HG03066 (cell line): ENCODE data around the gene AGTRAP.

ENCODE experiments used
- ATAC-seq: cut with Tn5 transposase; IDR thresholded peaks from one replicate; pipeline ENCODE4 v1.9.1; 2021; ENCODE audit warnings: low read depth; ENCODE audit not compliant: unreplicated experiment

The AGTRAP gene

GRCh38 chr1:11795238-11795890, 59.4 kb downstream of the AGTRAP start:
- ATAC-seq, result no peak

GRCh38 chr1:11796036-11796828, 60.3 kb downstream of the AGTRAP start:
- ATAC-seq, result no peak

GRCh38 chr1:11797525-11798216, 61.7 kb downstream of the AGTRAP start:
- ATAC-seq, result no peak

- no peak for ATAC-seq
These were observed 63.2 kb downstream of the AGTRAP start for GRCh38 chr1:11799099-11799498.

- ATAC-seq, result no peak
These were observed 64.0 kb downstream of the AGTRAP start for GRCh38 chr1:11799896-11800295.

- ATAC-seq, result no peak
These were observed 64.4 kb downstream of the AGTRAP start for GRCh38 chr1:11800391-11800755.
